Calu3 (cell line): Measurements from ENCODE around the gene METAP2. TPM values are rescaled to one million over a fixed set of nuclear protein-coding genes. Genes with fewer than 3 reads are reported as not detected.

Experiments
- BruUV-seq: library from RNA; stranded (reverse); fragments of 400-500 nt; replicated peaks from 2 replicates; lab custom pipeline; 2021; lab: Mats Ljungman, UMichigan
- CTCF ChIA-PET: fragments of 300-600 bp; sonication (Branson Sonifier 250); formaldehyde crosslinking; loops from one replicate; lab custom pipeline; 2022; ENCODE audit warnings: antibody characterized with exemption; lab: Charles Lee
- DNase-seq: peaks from one replicate; pipeline ENCODE4 v3.0.0; 2022
- H3K27ac Mint-ChIP-seq: one replicate; pipeline ENCODE4 v1.8.0; 2022; ENCODE audit warnings: mixed read lengths; ENCODE audit not compliant: unreplicated experiment
- H3K27me3 Mint-ChIP-seq: one replicate; pipeline ENCODE4 v1.8.0; 2022; ENCODE audit warnings: mixed read lengths; ENCODE audit not compliant: unreplicated experiment
- H3K36me3 Mint-ChIP-seq: one replicate; pipeline ENCODE4 v1.8.0; 2022; ENCODE audit warnings: mild to moderate bottlenecking, moderate library complexity, mixed read lengths; ENCODE audit not compliant: insufficient read depth, unreplicated experiment
- H3K4me1 Mint-ChIP-seq: one replicate; pipeline ENCODE4 v1.8.0; 2022; ENCODE audit warnings: mild to moderate bottlenecking, low read depth, mixed read lengths; ENCODE audit not compliant: unreplicated experiment
- H3K4me3 Mint-ChIP-seq: one replicate; pipeline ENCODE4 v1.8.0; 2022; ENCODE audit warnings: mild to moderate bottlenecking, low read depth, moderate library complexity, mixed read lengths; ENCODE audit not compliant: unreplicated experiment
- H3K9me3 Mint-ChIP-seq: one replicate; pipeline ENCODE4 v1.8.0; 2022; ENCODE audit warnings: low read depth, mixed read lengths; ENCODE audit not compliant: unreplicated experiment
- intact Hi-C: fragments of 100-400 bp; cut with micrococcal nuclease; formaldehyde crosslinking; loops from one replicate; pipeline ENCODE4 v1.10.0; 2022; ENCODE audit not compliant: unreplicated experiment
- total RNA-seq: library from RNA; stranded (reverse); gene quantifications from 2 replicates; pipeline ENCODE4 v1.2.3, GENCODE V29; 2022
- TF ChIP-seq, protein P1 (sequence below): fragments of 200-600 bp; IDR thresholded peaks from one replicate; pipeline ENCODE4 v1.8.0; 2022; ENCODE audit warnings: antibody characterized with exemption; ENCODE audit not compliant: unreplicated experiment

Gene METAP2
- total RNA-seq, 1 experiment from 2014 or later = 96.3 TPM

DNA sequence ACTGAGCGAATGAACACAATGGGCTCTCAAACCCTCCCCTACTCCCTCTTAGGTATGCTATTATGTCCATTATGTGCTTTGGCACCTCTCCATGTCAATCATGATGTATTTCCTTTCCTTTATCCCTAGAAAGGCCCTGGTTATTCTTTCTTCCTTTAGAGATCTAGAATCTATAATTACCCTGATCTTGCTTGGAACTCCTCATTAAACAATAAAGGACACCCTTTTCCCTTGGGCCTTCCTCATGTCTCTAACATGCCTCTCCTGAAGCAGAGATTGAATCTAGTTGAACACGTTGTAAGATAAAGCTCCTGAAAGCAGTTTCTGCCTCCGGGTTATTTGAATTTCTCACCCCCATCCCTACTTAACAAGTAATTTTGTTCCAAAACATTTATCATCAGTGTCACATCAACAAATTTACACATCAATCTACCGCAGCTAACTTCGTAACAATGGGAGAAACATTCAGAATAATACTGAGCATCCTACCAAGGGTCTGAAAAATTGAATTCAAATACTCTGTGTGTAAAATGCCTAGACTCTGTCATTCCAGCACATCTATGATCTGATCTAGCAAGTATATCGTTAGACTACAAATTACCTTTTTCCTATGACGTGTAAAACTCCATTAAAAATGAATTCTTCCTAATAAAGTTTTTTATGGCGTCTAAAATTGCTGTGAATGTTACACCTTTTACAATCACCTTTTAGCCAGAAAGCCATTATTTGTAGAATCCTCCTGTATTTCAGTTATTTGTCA, 72.0 kb downstream of the METAP2 start:
- Mint-ChIP-seq H3K27me3 (no peaks in the 10 kb centered on the region), H3K4me1 (peaks cover 23% of the 10 kb centered on the region), H3K9me3 (no peaks in the 10 kb centered on the region), H3K27ac (no peak overlapping the region), H3K4me3 (no peak overlapping the region), H3K36me3 (peaks cover 23% of the 10 kb centered on the region)
- CTCF ChIA-PET = no interaction called here
- intact Hi-C loops = no loop called here
- DNase-seq = no peak
- TF ChIP-seq, protein P1, sequence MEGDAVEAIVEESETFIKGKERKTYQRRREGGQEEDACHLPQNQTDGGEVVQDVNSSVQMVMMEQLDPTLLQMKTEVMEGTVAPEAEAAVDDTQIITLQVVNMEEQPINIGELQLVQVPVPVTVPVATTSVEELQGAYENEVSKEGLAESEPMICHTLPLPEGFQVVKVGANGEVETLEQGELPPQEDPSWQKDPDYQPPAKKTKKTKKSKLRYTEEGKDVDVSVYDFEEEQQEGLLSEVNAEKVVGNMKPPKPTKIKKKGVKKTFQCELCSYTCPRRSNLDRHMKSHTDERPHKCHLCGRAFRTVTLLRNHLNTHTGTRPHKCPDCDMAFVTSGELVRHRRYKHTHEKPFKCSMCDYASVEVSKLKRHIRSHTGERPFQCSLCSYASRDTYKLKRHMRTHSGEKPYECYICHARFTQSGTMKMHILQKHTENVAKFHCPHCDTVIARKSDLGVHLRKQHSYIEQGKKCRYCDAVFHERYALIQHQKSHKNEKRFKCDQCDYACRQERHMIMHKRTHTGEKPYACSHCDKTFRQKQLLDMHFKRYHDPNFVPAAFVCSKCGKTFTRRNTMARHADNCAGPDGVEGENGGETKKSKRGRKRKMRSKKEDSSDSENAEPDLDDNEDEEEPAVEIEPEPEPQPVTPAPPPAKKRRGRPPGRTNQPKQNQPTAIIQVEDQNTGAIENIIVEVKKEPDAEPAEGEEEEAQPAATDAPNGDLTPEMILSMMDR = no peak
- no TSS peak for BruUV-seq

DNA sequence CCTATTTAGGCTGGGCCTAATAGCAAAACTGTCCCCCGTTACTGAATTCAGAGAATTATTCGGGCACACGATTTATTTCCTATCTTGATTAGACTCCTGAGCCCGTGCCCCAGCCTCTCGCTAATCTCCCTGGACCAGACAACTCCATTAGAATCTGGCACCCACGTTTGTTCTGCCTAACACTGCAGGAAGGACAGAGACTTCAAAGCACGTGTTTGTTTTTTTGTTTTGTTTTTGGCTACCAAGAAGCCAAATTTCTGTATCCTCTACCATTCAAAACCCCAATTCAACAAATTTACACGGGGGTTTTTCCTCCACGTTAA, 72.5 kb downstream of the METAP2 start:
- intact Hi-C loops = no loop called here
- Mint-ChIP-seq H3K27me3 (no peaks in the 10 kb centered on the region), H3K27ac (no peak overlapping the region), H3K4me1 (peaks cover 23% of the 10 kb centered on the region), H3K36me3 (peaks cover 23% of the 10 kb centered on the region), H3K4me3 (no peak overlapping the region), H3K9me3 (no peaks in the 10 kb centered on the region)
- TF ChIP-seq, protein P1 = no peak
- no peak for DNase-seq
- CTCF ChIA-PET = no interaction called here
- BruUV-seq = no TSS peak

DNA sequence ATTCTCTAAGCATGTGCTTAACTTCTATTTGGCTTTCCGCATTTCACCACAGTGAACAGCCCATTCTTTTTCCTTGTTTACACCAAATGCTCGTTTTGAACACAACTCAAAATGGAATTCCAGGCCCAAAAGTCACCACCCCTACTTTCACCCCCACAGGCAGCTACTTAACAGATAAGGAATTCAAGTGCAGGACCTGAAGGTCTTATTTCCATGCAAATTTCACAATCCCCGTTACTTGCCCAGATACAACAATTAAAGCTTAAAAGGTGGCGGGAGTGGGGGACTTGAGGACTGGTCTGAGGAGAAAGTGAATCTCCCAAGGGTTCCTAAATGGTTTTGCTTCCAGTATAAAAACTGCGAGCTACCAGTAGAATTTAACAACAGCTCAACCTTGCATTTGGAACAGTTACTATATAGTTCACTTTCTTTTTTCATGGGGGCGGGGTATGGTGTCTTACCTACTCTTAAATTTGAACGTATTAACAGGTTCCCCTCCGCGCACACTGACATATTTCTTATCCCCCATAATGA, 73.6 kb downstream of the METAP2 start:
- no peak for DNase-seq
- Mint-ChIP-seq H3K9me3 (no peaks in the 10 kb centered on the region), H3K27me3 (no peaks in the 10 kb centered on the region), H3K27ac (peak overlapping the region; percentile 81), H3K4me3 (peak overlapping the region; percentile 83), H3K4me1 (peaks cover 23% of the 10 kb centered on the region), H3K36me3 (peaks cover 23% of the 10 kb centered on the region)
- TSS peak; percentile 66 for BruUV-seq
- CTCF ChIA-PET = interaction anchor here (1.1 kb wide), 1 partner anchor 30 kb away, joined by 3 read pairs; no protein-coding TSS in a partner anchor
- intact Hi-C loops = no loop called here
- TF ChIP-seq, protein P1 = no peak

DNA sequence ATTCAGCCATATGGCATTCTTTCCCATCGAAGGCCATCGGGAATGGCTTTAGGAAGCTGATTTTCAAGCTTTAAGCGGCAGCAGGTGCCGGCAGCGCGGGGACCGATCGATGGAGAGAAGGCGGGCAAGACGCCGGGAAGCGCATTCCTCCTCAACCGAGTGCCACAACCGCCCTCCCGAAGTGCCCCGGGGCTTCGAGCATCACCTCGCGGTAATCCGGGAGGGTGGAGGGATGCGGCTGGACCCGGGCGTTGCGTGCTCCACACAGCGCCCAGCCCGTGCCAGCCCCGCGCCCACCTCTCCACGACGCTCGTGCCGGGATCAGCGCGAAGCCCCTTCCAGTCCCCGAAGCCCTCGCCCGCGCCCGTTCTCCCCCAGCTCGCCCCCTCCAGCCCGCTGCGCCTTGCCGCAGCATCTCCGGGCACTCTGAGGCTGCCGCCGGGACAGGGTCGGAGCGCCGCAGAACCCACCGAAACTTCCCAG, 74.1 kb downstream of the METAP2 start:
- BruUV-seq = no TSS peak
- peak overlapping the region; percentile 81 for H3K27ac Mint-ChIP-seq
- intact Hi-C loops = no loop called here
- CTCF ChIA-PET = interaction anchor here (1.1 kb wide), 1 partner anchor 29 kb away, joined by 3 read pairs; no protein-coding TSS in a partner anchor
- H3K4me1 Mint-ChIP-seq = peaks cover 27% of the 10 kb centered on the region
- peak overlapping the region; percentile 83 for H3K4me3 Mint-ChIP-seq
- peaks cover 23% of the 10 kb centered on the region for H3K36me3 Mint-ChIP-seq
- TF ChIP-seq, protein P1 = no peak
- peak; percentile 70 for DNase-seq
- no peaks in the 10 kb centered on the region for H3K27me3 Mint-ChIP-seq
- no peaks in the 10 kb centered on the region for H3K9me3 Mint-ChIP-seq
